HTERT RPE-1 (cell line): ENCODE data around the gene ECEL1.

Source experiments
- in situ Hi-C: fragments of 300-500 bp; cut with MboI; formaldehyde crosslinking; loops from 4 replicates; pipeline ENCODE4 v1.14.3; 2020; ENCODE audit warnings: low sequenced_read_pairs

ECEL1 gene

DNA sequence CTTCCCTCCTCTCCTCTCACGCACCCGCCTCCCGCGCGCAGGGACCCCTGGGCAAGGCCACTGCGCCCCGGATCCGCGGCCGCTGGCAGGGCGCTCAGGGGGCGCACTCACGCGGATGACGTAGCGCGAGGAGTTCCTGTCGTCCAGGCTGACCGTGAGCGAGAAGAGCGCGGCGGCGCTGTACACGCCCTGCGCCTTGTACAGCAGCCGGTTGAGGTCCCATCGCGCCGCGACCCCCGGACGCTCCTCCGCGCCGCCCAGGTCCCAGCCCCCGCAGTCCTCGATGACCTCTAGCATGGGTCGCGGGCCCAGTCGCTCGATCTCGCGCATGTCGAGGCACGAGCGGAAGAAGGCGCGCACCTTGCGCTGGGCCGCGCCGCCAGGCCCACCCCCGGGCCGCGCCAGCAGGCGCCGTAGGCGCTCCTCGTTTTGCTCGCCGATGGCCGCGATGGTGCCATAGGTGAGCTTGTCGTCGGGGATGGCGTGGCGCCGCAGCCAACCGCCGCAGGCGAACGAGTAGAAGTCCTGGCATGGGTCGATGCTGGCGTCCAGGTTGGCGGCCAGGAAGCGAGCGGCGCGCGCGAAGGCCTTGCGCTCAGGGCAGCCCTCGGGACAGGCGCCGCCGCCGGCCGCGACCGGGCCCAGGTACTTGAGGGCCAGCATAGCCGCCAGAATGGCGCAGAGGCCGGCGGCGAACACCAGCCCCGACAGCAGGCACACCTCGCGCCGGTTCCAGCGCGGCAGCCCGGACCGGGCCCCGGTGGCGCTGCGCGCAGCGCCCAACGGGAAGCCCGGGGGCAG is 1.7 kb downstream of the ECEL1 start:
- in situ Hi-C loops, result no loop called here

DNA sequence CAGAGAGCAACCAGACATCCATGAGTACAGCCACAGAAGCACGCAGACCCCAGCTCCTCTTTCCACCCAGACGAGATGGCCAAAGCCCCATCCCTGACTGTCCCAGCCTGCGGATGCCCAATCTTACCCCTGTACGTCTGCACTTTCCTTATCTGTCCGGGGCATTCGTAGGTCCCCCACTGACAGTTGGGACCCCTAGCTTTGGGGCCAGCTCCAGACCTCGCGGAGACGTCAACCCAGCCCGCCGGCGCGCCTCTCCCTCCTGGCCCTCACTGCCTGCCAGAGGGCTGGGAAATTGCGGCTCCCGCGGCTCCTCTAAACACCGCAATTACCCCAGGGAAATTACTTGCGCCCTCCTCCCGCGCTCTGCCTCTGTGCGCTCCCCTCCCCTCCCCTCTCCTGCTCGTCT is 2.3 kb downstream of the ECEL1 start:
- in situ Hi-C loops, result no loop called here

DNA sequence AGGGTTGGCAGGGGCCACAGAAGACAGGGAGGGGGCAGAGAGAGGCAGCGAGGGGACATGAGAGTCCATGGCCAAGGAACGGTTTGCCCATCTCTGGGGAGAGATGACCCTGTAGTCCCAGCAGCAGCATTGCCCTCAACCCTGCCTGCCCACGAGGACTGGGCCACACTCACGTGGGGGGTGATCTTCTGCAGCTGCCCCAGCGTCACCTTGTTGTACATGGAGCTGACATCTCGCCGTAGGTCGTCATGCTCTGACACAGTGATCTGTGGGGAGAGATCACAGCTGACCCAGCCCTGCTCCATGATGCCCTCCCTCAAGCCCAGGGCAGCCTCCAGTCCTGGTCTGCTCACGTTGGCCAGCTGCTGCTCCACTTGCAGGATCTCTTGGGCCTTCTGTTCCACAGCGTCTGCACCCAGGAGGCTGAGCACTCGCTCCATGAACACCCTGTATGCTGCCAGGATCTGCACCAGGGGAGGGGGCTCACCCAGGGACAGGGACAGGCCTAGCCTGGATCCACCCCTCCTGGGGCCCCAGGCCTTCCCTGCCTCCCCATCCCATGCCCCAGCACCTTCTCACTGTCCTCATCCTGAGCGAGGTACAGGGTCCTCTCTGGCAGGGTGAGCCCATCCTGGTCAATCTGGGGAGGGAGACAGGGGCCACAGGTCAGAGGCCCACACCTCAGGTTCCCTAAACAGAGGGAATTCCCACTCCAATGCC is 2.8 kb downstream of the ECEL1 start:
- in situ Hi-C loops, result no loop called here

DNA sequence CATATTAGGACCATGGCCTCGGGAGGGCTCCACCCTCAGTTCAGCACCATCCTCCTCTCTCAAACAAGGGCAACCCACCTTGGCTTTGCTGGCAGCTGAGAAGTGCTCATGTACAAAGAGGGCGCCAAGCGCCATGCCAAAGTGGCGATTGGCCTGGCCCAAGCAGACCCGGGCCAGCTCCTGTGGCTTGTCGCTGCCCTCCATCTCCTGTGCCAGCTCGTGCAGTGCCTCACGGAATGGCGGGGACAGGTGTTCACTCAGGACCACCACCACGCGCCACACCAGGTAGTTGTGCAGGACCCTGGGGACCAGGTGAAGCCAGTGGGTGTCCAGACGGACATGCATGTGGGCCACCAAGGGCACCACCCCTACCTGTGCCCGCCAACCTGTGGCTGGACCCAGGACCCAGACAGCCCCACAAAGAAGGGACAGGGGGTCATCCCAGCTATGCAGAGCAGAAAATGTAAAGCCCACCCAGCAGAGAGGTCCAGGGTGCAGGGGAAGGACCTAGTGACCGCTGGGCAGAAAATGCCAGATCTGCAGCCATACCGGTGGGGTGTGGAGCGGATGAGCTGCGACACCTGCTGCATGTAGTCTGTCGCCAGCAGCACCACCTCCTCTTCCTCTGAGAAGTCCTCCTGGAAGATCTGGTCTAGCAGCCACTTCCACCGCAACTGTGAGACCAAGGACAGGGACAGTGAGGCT is 3.6 kb downstream of the ECEL1 start:
- in situ Hi-C loops, result no loop called here

DNA sequence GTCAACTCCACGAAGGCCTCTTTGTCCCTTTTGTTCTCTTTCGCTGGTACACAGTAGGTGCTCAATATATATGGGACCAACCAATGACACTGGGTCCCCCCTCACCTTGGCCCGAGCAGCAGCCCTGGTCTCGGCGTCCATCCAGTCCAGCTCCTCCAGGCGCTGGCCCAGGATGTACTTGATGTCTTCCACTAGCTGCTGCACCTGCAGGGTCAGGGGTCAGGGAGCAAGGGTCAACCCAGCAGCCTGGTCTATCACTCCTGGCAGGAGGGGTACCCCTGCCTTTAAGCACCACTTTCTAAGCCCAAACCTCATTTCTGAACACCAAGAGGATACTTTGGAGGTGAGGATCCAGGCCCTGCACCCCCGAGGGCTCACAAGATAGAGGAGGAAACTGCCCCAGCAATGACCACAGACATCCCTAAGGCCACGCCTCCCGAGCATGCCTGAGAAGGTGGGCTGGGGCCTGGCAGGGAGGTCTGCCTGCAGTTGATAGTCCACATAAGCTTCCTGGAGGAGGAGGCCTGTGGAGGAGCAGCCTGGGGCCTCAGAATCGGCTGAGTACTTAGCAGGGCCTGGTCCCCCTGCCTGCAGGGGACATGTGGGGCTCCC is 4.2 kb downstream of the ECEL1 start:
- in situ Hi-C loops, result no loop called here

DNA sequence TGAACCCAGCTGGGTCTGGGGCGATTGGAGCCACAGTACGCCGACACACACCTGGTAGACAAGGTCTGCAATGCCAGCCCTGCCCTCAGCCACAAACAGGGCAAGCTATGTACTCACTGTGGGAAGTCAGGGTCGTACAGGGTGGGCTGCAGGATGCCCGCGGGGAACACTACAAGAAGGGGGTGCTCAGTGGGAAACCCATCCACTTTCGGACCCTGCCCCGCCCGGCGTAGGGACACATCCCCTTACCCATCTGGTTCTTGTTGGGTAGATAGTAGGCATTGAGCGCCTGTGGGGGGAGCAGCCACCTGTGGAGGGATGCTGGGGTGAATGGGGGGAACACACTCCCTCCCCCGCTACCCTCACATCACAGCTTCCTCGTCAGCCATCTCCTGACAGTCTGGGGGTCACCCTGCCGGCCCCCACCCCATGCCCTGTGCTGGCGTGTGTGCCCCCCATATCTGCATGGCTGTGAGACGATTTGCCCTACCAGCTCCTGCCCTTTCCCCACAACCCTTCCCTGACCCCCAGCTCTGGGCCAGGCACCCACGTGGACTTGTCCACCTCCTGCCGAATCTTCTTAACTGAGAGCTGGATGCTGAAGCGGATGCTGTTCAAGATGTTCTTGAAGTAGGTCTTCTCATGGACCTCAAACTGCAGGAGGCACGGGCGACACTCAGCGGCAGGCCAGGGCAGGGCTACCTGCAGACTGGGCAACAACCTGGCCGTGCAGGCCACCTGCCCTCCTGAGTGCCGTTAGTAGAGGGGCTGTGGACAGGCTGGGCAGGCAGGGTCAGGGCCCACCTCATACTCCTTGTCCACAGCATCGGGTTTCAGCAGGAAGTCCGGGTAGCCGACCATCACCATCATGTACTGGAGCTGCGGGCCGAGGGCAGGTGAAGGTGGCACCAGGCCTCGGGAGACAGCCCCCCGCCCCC is 5.1 kb downstream of the ECEL1 start:
- in situ Hi-C loops, result no loop called here

DNA sequence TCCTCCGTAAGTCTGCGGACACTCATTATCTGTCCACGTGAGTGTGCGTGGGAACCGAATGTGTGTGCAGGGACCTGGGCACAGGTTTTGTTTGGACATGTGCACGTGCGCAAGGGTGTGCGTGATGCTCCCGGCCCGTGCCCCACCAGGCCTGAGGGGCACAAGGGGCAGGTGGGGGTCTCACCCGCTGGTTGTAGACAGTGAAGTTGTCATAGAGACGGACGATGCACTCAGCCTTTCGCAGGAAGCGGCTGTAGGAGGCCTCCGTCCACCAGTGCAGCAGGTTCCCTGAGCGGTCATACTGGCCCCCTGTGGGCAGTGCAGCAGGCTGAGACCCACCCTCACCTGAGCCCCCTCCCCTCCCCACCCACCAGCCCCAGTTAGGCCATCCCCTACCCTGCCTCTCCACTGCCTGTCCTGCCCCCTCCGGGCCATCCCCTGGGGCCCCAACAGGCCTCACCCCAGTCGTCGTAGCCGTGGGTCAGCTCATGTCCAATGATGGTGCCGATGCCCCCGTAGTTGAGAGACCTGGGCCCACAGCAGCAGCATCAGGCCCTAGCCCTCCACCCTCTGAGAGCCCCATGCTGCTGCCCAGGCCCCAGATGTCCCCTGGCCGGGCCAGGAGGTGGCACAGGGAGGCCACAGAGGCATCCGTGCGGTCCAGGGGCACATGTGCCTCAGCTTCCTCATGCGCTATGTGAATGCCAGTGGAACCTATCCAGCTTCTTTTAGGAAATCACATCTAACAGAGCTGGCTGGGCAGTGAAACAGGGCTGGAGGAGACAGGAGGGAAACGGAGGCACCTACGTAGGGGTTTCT is 6.1 kb downstream of the ECEL1 start:
- in situ Hi-C loops, result no loop called here

DNA sequence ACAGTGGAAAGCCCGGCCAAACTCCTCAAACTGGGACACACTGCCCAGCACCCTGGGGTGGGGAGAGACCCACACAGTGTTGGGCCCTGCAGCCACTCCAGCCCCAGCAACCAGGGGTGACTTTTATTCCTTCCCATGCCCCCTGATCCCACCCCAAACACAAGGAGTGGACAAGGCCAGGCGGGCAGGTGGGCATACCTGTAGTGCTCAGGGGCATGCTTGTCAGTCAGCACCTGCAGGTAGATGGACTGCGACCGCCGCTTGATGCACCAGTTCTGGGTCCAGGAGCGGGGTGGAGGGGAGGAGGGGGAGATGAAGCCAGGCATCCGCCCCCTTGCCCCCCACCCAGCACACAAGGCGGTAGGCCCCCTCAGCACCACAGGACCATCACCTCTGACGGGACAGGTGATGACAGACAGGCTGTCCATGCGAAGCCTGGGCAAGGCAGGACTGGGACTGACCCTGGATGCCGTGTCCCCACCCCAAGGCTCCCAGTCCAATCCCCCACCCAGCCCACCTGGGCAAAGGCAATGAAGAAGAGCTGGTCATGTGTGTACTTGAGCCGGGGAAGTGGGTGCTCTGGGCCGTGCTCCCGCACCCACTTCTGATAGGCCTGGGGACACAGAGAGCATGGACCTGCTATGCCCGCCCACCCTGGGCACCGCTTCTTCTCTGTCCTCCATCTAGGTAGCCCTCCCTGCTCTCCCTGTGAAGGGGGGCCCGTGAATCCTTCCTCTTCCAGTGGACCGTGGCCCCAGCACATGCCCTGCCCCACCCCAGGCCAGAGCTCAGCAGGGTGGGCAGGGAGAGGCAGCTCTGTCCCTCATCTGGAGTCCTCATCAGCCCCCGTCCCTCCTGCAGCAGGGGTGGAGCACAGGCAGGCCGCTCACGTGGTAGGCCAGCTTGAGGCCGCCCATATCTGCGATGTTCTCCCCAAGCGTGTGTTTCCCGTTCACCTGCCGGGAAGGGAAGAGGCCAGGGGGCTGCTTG is 7.1 kb downstream of the ECEL1 start:
- in situ Hi-C loops, result no loop called here

DNA sequence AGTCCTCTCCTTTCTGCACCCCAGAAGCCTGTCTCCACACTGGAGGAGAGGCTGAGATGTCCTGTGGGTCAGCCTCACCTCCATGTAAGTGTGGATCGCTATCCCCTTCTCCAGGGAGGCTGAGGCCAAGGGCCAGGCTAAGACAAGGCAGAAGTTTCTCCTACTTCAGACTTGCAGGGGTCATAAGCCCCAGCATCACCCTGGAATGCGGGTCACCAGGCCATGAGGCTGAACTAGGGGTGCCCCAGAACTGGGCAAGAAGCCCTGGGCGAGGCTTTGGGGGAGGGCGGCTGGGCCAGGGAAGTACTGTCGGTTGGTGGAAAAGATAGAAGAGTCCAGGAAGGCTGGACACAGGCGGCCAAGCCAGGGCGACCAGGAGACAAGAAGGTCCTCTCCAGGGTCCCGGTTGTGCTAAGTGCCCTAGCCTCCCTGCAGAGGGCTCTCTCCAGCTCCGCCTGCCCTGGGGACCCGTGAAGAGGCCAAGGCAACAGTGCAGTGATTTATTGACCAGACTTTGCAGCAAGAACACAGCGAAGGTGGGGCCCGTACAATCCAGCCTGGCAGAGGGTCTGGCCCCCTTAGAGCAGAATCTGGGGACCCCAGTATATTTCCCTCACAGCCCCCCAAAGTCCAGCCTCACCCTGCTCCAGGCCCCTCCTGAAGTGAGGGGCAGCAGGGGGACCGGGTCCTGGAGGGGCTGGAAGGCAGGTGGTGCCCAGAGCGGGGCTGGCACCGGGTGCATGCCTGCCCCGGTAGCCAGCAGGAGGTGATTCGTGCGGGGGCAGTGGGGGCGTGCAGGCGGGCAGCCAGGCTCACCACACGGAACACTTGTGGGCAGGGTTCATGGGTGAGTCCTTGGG is 8.1 kb downstream of the ECEL1 start:
- in situ Hi-C loops, result no loop called here

DNA sequence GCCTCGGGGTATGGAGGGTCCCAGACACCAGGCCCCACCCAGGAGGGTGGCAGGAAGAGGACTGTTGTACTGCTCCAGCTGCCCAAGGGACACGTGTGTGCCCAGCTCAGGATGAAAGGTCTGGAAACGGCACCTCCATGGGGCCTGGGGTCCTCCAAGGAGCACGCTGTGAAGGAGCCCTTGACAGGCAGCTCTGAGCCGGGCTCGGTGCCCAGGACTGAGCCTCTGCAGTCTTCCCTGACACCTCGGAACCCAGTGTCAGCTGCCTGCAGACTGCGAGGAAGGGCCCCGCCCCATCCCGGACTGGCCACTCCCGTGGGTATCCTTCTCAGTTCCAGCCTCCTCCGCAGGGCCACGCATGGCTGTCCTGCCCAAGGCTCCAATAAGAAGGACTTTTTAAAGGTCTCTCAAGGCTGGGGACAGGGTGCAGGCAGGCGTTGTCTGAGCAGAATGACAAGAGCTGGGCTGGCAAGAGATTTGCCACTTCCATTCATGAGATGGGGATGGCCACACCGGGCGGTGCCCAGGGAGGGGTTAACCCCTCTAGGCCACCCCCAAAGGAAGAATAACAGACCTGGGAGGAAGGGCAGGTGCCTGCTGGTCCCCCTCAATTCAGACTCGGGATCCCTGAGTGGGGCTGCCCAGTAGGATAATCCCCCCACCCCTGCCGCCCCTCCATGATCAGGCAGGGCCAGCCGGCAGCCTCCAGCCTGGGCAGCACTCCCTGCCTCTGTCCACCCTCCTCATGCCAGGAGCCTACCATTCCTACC is 8.9 kb downstream of the ECEL1 start:
- in situ Hi-C loops, result no loop called here

DNA sequence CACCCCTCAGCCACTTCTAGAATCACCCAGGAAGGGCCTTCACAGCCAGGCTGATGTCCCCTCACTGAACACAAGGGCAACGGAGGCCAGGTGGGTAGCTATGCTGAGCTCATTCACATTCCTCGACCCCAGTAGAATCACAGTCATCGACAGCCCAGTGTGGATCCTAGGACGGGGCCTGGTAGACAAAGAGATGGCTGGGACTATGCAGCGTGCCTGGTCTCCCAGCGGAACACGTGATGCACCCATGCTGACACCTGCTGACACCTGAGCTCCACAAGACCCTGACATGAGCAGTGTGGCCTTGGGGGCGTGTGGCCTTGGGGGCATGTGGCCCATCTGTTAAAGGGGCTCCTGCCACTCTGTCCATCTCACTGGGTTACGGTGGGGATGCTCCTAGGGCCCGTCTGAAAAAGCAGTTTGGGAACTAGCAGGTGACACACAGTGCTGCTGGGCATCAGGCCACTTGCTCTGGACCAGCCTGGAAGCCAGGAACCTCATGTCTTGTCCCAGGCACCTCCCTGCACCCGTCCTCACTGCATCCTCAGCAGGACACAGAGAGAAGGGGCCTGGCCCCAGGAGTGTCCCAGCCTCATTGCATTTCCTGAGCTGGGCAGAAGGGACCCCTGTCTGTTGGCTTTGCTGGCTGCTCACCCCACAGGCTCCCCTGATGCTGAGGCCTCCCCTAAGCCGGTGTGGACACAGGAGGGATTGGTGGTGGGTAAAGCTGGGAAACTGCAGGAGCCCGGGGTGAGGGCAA is 9.7 kb downstream of the ECEL1 start:
- in situ Hi-C loops, result no loop called here

DNA sequence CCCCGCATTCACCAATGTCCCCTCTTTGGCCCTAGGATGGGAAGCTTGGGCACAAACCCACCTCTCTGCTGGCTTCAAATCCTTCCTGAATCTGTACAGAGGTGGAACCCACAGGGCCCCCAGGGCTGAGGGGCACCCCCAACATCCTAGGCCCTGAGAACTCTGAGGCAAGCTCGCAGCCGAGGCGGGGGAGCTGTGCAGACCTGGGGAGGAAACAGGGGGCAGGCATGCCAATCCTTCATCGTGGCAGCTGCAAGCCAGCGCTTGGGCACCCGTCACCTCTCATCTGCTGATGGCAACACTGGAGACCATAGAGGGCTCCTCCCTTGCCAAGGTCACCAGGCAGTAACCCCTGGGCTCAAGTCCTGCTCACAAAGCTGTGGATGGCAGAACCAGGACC is 10.8 kb downstream of the ECEL1 start:
- in situ Hi-C loops, result no loop called here

DNA sequence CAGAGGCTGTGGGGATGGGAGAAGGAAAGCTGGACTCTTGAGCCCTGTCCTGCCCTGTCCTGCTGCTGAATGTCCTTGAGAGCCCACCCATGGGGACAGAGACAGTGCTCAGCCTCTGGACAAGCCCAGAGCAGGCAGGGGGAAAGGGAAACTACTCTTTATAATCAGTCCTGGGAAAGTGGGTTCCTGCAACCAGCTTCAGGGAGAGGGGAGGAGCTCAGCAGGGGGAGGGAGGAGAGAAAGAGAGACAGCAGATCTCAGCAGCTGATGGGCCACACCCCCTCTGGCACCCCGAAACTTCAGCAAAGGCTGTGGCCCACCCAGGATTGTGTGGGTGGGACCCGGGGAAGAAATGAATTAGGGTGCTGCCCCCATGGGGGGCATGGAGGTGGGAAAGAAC is 11.6 kb downstream of the ECEL1 start:
- in situ Hi-C loops, result no loop called here

DNA sequence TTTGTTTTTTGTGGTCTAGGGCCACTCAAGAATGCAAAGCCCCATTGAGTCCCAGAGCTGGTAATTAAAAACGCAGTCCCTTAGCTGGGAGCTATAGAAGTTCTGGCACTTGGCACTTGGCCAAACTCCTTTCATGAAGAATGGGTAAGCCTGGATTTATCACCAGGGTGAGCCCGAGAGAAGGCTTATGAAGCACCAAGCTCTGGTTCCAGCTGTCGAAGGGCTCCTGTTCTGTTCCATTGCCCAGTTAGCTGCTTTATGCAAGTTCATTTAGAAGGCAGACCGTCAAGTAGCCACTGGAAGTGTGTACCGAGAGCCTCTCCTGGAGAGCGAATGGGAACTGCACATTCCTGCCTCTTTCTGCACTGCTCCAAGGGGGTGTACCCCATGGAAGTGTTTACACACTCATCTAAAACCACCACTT is 14.2 kb downstream of the ECEL1 start:
- in situ Hi-C loops, result no loop called here

DNA sequence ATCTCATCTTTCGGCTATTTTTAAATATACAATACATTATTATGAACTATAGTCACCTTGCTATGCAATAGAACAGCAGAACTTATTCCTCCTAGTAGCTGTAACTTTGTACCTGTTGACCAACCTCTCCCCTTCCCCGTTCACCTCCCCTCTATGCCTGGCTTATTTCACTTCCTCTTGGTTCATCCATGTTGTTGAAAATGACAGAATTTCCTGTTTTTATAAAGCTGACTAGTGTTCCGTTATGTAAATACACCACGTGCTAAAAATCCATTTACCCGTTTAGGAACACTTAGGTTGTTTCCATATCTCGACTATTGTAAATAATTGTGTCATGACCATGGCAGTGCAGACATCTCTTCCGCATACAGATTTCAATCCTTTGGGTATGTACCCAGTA is 21.4 kb downstream of the ECEL1 start:
- in situ Hi-C loops, result no loop called here

DNA sequence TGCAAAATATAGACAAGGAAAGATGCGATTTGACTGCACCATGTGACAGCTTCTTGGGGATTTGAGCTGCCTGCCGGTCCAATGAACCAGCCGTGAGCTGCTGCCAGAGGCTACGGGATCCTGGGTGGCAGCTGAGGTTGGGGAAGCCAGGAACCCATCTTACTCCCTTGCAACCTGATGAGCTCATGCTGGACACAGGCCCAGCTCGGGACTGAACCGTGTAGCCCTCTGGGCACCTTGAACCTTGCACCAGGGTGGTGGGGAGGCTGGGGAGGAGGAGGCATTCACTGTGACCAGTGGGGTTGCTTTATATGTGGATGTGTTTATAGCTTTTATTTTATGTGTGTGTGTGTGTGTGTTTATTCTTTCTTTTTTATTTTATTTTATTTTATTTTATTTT is 22.6 kb downstream of the ECEL1 start:
- in situ Hi-C loops, result no loop called here
